Ascending aorta (tissue), 2 donors: ENCODE results near the gene SERPINB2. TPM values are rescaled to one million over a fixed set of nuclear protein-coding genes. Genes with fewer than 3 reads are reported as not detected.

Source experiments
- DNase-seq, 2 donors: peaks; one replicate each; pipeline ENCODE4 v3.0.0-alpha.2; 2019; ENCODE audit warnings: low spot score in 2 of 2
- H3K27ac ChIP-seq, 2 donors: fragments of 200-600 bp; sonication (generic); one replicate each; pipeline ENCODE4 v1.5.1; 2016 to 2017; ENCODE audit warnings: mild to moderate bottlenecking in 1 of 2
- H3K27me3 ChIP-seq: fragments of 200-600 bp; sonication (generic); one replicate; pipeline ENCODE4 v1.5.1; 2017
- H3K36me3 ChIP-seq, 2 donors: fragments of 200-600 bp; sonication (generic); one replicate each; pipeline ENCODE4 v1.5.1; 2016
- H3K4me1 ChIP-seq, 2 donors: fragments of 200-600 bp; sonication (generic); one replicate each; pipeline ENCODE4 v1.5.1; 2016 to 2017; ENCODE audit warnings: mild to moderate bottlenecking in 1 of 2
- H3K4me3 ChIP-seq, 2 donors: fragments of 200-600 bp; sonication (generic); one replicate each; pipeline ENCODE4 v1.5.1; 2016 to 2017; ENCODE audit warnings: mild to moderate bottlenecking in 1 of 2
- H3K9me3 ChIP-seq, 2 donors: fragments of 200-600 bp; sonication (generic); one replicate each; pipeline ENCODE4 v1.5.1; 2016
- CTCF ChIP-seq, 3 experiments: fragments of 200-600 bp in 2 of 3; fragments of 450-650 bp in 1 of 3; sonication (generic) in 2 of 3; IDR thresholded peaks; one replicate each; pipeline ENCODE4 v1.5.1; 2016 to 2019; ENCODE audit warnings: antibody characterized with exemption in 3 of 3, mild to moderate bottlenecking in 1 of 3, moderate library complexity in 1 of 3
- intact Hi-C: fragments of 100-400 bp; cut with DNase I; formaldehyde crosslinking; loops from one replicate; pipeline ENCODE4 v1.15.1; 2023
- total RNA-seq: library from RNA; depleted of rRNA; stranded (reverse); fragments of >200 nt; gene quantifications from one replicate; pipeline ENCODE4 v1.1.0, GENCODE V29; 2016

SERPINB2 gene
- total RNA-seq, 1 donor from 2014 or later: not detected

GRCh38 chr18:63850636-63851035, 36.9 kb upstream of the SERPINB2 start:
- Histone ChIP-seq H3K4me3 (no peak overlapping the region), H3K9me3 (peaks cover 0 to 4% of the 10 kb centered on the region in 2 donors), H3K27me3 (no peaks in the 10 kb centered on the region), H3K27ac (no peak overlapping the region), H3K36me3 (no peaks in the 10 kb centered on the region), H3K4me1 (no peaks in the 10 kb centered on the region)
- DNase-seq: no peak
- intact Hi-C loops: no loop called here
- no peak for TF ChIP-seq CTCF (IDR thresholded peaks at IDR 0.05)

GRCh38 chr18:63858456-63858855, 29.0 kb upstream of the SERPINB2 start:
- no peak for TF ChIP-seq CTCF (IDR thresholded peaks at IDR 0.05)
- intact Hi-C loops: no loop called here
- no peaks in the 10 kb centered on the region for H3K36me3 ChIP-seq

GRCh38 chr18:63859781-63860475, 27.6 kb upstream of the SERPINB2 start:
- H3K4me3 ChIP-seq: no peak overlapping the region
- peaks cover 0 to 3% of the 10 kb centered on the region in 2 donors for H3K9me3 ChIP-seq
- no peak overlapping the region for H3K27ac ChIP-seq
- intact Hi-C loops: no loop called here
- no peaks in the 10 kb centered on the region for H3K36me3 ChIP-seq
- TF ChIP-seq CTCF (IDR thresholded peaks at IDR 0.05): no peak
- DNase-seq: no peak
- H3K4me1 ChIP-seq: no peaks in the 10 kb centered on the region
- H3K27me3 ChIP-seq: no peaks in the 10 kb centered on the region

More at GRCh38 chr18:63858456-63858855, 29.0 kb upstream of the SERPINB2 start:
- Histone ChIP-seq H3K27me3 (no peaks in the 10 kb centered on the region), H3K4me3 (no peak overlapping the region), H3K9me3 (peaks cover 0 to 4% of the 10 kb centered on the region in 2 donors), H3K27ac (no peak overlapping the region), H3K4me1 (no peaks in the 10 kb centered on the region)
- no peak for DNase-seq

- H3K36me3 ChIP-seq: no peaks in the 10 kb centered on the region
- H3K4me1 ChIP-seq: no peaks in the 10 kb centered on the region
- no peak overlapping the region for H3K27ac ChIP-seq
- H3K9me3 ChIP-seq: no peaks in the 10 kb centered on the region
- DNase-seq: no peak
- intact Hi-C loops: no loop called here
- no peaks in the 10 kb centered on the region for H3K27me3 ChIP-seq
- no peak for TF ChIP-seq CTCF (IDR thresholded peaks at IDR 0.05)
- H3K4me3 ChIP-seq: no peak overlapping the region
These were observed 27.0 kb upstream of the SERPINB2 start for GRCh38 chr18:63860531-63860930.

GRCh38 chr18:63867368-63868125, 20.0 kb upstream of the SERPINB2 start:
- no peaks in the 10 kb centered on the region for H3K9me3 ChIP-seq
- intact Hi-C loops: no loop called here
- no peaks in the 10 kb centered on the region for H3K27me3 ChIP-seq
- no peak for TF ChIP-seq CTCF (IDR thresholded peaks at IDR 0.05)
- no peak for DNase-seq
- H3K4me1 ChIP-seq: no peaks in the 10 kb centered on the region
- no peak overlapping the region for H3K27ac ChIP-seq
- H3K4me3 ChIP-seq: no peak overlapping the region
- H3K36me3 ChIP-seq: no peaks in the 10 kb centered on the region
